D721Med (cell line): ENCODE measurements around the gene ARIH1.

Experiments used
- DNase-seq: peaks from one replicate; pipeline ENCODE4 v3.0.0; 2011; ENCODE audit warnings: low spot score; ENCODE audit not compliant: insufficient read length
- FAIRE-seq: peaks from 2 replicates; lab custom pipeline; 2011; peaks lifted over from hg19 to GRCh38; lab: Jason Lieb, UNC
- TF ChIP-seq, protein P1 (sequence below): IDR thresholded peaks from 2 replicates; pipeline ENCODE4 v1.5.1; 2012; ENCODE audit warnings: mild to moderate bottlenecking, control low read depth; ENCODE audit not compliant: insufficient read depth; ENCODE audit errors: missing control alignments

Gene ARIH1

GRCh38 chr15:72496783-72497182, 22.7 kb downstream of the ARIH1 start:
- FAIRE-seq (no peak), DNase-seq (no peak)
- TF ChIP-seq, protein P1, sequence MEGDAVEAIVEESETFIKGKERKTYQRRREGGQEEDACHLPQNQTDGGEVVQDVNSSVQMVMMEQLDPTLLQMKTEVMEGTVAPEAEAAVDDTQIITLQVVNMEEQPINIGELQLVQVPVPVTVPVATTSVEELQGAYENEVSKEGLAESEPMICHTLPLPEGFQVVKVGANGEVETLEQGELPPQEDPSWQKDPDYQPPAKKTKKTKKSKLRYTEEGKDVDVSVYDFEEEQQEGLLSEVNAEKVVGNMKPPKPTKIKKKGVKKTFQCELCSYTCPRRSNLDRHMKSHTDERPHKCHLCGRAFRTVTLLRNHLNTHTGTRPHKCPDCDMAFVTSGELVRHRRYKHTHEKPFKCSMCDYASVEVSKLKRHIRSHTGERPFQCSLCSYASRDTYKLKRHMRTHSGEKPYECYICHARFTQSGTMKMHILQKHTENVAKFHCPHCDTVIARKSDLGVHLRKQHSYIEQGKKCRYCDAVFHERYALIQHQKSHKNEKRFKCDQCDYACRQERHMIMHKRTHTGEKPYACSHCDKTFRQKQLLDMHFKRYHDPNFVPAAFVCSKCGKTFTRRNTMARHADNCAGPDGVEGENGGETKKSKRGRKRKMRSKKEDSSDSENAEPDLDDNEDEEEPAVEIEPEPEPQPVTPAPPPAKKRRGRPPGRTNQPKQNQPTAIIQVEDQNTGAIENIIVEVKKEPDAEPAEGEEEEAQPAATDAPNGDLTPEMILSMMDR, result no peak

GRCh38 chr15:72497402-72497801, 23.3 kb downstream of the ARIH1 start:
- FAIRE-seq (no peak), DNase-seq (no peak)
- TF ChIP-seq, protein P1, result no peak

DNA sequence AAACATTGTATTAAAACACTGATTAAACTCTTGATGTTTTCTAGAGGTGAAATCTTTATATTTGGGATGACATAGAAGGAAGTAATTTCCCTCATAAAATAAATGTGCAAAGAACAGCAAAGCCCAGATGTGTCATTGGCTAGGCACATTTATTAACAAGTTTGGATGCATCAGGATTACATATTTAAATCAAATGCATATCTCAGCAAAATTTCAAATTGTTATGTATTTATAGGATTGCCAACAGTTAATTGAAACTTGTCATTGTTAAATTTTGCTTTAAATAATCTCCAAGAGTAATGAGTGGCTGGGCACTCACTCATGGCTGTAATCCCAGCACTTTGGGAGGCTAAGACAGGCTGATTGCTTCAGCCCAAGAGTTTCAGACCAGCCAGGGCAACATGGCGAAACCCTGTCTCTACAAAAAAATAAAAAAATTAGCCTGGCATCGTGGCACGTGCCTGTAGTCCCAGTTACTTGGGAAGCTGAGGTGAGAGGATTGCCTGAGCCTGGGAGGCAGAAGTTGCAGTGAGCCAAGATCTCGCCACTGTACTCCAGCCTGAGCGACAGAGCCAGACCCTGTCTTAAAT, 28.2 kb downstream of the ARIH1 start:
- TF ChIP-seq, protein P1, result no peak

DNA sequence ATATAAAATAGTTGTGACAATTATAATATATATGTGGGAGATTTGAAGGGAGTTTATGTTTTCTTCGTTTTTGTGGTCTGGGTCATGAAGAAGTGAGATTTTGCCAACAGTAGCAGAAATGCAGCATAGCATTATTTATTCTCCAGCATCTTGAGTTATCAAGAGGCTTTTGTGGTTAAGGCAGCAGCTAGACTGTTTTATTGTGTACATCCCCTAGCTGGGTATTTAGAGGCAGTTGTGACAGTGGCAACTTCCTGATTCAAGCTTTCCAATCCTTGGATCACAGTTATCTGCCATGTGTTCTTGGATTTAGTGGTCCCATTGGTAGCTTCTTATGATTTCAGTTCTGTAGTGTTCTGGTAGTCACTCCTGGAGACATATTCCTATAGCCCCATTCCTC, 29.0 kb downstream of the ARIH1 start:
- FAIRE-seq, result no peak
- DNase-seq, result no peak
- TF ChIP-seq, protein P1, result no peak

More for the DNA sequence above, 28.2 kb downstream of the ARIH1 start:
- no peak for FAIRE-seq
- DNase-seq, result no peak

GRCh38 chr15:72507402-72508092, 33.4 kb downstream of the ARIH1 start:
- DNase-seq (no peak), FAIRE-seq (no peak)
- TF ChIP-seq, protein P1, result no peak

GRCh38 chr15:72509484-72509883, 35.4 kb downstream of the ARIH1 start:
- FAIRE-seq (no peak), DNase-seq (no peak)
- TF ChIP-seq, protein P1, result no peak

GRCh38 chr15:72511536-72511935, 37.4 kb downstream of the ARIH1 start:
- DNase-seq (no peak), FAIRE-seq (no peak)
- TF ChIP-seq, protein P1, result no peak
